ENCODE results near the gene SYNDIG1.

Gene SYNDIG1

GRCh38 chr20:24448170-24448569 lies 21.3 kb upstream of the SYNDIG1 start:
- no peak for DNase-seq (ENCODE audit: low spot score)

DNA sequence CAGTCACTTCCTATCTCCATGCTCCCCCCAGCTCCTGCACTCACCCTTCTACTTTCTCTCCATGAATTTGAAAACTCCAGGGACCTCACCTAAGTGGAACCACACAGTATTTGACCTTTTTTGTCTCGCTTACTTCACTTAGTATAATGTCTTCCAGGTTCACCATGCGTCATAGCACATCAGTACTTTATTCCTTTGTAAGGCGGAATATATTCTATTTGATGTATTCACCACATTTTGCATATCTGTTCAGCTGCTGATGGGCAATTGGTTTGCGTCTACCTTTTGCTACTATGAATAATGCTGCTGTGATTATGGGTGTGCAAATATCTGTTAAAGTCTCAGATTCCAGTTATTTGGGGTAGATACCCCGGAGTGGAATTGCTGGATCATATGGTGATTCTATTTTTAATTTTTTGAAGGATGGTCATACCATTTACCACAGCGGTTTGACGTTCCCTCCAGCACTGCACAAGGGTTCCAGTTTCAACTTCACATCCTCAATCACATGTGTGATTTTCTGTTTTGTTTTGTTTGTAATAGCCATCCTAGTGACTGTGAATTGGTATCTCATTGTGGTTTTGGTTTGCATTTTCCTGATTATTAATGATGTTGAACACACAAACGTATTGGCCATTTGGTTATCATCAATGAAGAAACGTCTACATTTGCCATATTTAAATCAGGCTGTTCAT lies 20.3 kb upstream of the SYNDIG1 start:
- no peak for DNase-seq (ENCODE audit: low spot score)

DNA sequence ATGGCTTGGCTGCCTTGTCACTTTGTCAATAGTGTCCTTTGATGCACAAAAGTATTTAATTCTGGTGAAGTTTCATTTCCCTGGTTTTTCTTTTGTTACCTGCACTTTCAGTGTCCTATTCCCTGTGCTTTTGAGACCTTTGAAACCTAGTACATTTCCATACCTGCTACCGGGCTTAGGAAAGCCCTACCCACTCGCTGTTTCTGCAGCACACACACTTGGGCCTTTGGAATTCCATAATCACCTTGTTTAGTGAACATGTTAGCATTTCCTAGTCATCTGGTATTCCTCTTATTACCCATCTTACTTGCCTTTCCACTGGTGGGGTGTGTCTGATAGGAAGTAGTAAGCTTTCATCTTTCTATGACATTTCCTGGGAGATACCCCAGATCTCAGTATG lies 19.3 kb upstream of the SYNDIG1 start:
- DNase-seq (ENCODE audit: low spot score), result no peak

GRCh38 chr20:24450624-24451376 lies 18.6 kb upstream of the SYNDIG1 start:
- DNase-seq (ENCODE audit: low spot score), result no peak

DNA sequence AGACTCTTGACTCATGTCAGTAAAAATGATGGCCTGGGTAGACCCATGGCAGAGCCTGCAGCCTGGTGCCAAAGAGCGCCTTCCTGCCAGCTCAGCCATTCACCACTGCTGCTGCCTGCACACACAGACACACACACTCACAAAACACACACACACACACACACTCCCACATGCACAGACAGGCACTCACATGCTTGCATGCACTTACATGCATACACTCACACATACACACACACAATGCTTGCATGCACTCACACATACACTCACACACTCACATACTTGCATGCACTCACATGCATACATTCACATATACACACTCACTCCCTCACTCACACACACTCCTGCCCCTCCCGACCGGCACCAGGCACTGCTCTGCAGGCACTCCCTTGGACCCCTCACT lies 18.0 kb upstream of the SYNDIG1 start:
- DNase-seq (ENCODE audit: low spot score), result no peak

- no peak for DNase-seq (ENCODE audit: low spot score)
These were observed 17.4 kb upstream of the SYNDIG1 start for GRCh38 chr20:24452016-24452415.

DNA sequence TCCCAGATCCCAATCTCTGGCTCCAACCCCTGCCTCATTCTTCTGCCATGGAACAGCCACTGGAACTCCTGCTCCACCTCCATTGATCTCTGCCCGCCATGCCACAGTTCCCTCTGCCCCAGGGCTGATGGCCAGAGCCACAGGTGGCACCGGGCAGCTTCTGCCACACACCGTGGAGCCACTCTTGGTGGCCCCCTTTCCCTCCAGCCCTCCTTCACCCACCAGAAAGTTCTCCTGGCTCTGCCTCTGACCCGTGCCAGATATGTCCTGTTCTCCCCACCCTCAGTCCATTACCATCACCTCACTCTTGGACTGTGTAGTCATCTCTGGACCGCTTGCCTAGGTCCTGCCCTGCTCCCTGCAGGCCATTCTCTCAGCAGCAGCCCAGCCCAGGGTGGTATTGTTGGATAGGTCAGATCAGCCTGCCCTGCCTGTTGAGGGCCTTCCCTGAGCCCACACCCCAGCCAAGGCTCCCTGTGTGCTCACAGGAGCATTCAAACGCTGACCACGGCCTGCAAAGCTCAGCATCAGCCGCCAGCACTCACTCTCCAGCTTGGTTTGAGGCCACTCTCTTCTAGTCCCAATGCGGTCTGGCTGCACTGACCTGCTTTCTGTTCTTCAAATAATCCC lies 16.8 kb upstream of the SYNDIG1 start:
- DNase-seq (ENCODE audit: low spot score), result no peak

GRCh38 chr20:24453869-24454268 lies 15.6 kb upstream of the SYNDIG1 start:
- no peak for DNase-seq (ENCODE audit: low spot score)

DNA sequence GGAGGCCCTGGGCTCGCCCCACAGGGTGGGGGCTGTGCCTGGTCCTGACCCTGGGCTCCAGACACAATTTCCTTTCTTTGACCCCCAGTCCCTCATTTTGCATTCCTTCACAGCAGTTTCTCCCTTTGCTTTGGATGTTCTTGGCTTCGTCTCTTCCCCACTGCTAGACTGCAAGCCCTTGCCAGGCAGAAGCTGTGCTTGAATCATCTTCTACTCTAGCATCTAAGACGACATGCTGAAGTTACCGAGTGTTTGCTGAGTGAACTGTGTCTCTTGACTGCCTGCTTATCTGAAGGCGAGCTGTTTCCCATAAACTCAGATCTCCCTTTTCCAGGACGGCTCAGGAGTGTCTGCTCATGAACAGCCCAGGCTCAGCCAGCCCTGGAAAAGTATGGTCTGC lies 14.3 kb upstream of the SYNDIG1 start:
- DNase-seq (ENCODE audit: low spot score), result no peak

DNA sequence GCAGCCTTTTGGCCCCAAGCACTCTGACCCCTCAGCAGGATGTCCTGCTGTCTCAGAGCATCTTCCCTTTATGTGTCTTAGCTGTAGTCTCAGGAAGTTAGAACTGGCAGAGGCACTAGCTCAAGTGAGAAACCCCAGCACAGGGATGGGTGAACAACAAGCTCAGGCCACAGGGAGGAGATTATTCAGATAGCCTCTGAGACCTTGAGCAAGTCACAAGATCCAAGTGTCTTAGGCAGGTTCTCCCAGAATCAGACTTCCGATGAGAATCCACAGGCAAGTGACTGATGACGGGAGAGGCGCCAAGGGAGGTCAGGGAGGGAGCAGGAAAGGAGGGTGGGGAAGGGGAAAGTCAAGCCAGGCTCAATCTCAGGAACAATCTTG lies 13.0 kb upstream of the SYNDIG1 start:
- DNase-seq (ENCODE audit: low spot score), result no peak

- DNase-seq (ENCODE audit: low spot score), result no peak
These were observed 11.0 kb upstream of the SYNDIG1 start for GRCh38 chr20:24458436-24458835.

DNA sequence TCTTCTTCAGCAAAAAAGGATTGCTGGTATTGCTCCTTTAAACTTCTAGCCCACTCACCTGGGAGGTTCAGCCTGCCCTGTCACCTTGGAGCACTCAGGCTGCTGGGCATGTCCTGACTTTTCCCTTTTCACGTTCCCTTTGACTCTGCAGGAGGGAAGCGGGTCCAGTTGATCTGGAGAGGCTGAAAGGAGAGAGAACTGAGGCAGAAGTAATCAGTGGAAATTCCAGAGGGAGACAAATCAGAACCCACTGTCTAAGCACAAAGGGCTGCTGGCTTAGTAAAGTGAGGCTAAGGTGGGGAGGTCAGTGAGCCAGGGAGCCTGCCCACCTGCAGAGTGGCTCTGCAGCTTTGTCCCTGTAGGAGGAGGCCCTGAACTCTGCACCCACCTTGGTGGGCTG lies 9.7 kb upstream of the SYNDIG1 start:
- no peak for DNase-seq (ENCODE audit: low spot score)

GRCh38 chr20:24460712-24461111 lies 8.7 kb upstream of the SYNDIG1 start:
- DNase-seq (ENCODE audit: low spot score), result no peak

DNA sequence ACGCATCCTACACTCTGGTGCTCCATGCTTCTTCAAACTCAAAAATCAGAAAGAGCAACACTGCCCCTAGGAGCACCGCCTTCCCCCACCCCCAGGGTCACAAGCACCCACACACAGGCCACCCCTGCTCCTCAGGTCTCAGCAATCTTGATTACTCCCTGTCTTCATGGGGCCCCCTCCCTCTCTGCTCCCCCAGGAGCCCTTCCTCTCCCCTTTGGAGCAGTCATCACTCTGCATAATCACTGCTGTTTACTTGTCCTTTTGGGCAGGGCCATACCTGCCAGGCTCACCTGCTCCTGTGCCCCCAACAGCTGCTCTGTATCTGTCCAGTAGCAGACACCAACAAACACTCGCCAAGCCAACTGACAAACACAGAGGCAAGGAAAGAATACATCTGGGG lies 7.6 kb upstream of the SYNDIG1 start:
- DNase-seq (ENCODE audit: low spot score), result no peak

DNA sequence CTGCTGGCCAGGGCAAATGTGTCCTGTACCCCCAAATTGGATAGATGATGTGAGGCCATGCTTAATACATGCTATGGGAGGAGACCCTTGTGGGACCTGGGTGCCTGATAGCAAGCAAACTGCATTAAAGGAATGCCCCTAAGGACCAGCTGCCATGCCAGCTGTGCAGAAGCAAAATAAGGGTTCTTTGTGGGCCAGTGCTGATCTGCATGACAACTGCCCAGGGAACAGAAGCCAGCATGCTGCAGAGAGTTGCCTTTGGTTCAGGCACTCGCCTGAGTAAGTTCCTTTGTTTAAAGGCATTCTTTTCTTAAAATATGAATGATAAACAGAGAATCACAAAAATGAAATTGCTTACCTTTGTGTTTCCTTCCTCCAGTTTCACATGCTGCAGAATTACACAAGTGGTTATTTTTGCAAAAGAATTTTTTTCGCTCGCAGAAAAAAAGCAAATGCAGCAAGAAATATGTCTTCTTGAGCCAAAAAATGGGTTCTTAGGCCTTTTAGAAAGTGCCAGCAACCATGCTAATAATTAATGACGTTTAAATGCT lies 6.9 kb upstream of the SYNDIG1 start:
- DNase-seq (ENCODE audit: low spot score), result no peak

DNA sequence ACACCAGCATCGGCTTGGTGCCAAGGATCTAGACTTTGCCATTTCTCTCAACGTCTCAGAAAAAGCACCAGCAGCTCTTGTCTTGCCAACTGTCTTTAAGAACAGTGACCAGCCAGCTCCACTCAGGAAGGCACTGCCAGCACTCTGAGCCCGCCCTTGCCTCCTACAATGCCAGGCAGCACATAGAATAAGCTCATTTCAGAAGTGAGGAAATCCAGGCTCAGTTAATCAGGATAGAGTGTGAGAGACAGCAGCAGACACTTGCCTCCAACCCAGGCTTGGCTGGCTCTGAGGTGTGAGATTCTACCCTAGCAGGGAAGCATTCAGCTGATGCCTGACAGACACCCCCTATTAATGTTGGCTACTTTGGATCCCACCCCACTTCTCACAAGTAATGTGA lies 4.3 kb upstream of the SYNDIG1 start:
- DNase-seq (ENCODE audit: low spot score), result no peak

- no peak for DNase-seq (ENCODE audit: low spot score)
These were observed 3.7 kb upstream of the SYNDIG1 start for GRCh38 chr20:24465730-24466129.

- no peak for DNase-seq (ENCODE audit: low spot score)
These were observed 871 bp upstream of the SYNDIG1 start for GRCh38 chr20:24468401-24469115.

GRCh38 chr20:24469894-24470745 lies 691 bp downstream of the SYNDIG1 start:
- DNase-seq (ENCODE audit: low spot score), result no peak

DNA sequence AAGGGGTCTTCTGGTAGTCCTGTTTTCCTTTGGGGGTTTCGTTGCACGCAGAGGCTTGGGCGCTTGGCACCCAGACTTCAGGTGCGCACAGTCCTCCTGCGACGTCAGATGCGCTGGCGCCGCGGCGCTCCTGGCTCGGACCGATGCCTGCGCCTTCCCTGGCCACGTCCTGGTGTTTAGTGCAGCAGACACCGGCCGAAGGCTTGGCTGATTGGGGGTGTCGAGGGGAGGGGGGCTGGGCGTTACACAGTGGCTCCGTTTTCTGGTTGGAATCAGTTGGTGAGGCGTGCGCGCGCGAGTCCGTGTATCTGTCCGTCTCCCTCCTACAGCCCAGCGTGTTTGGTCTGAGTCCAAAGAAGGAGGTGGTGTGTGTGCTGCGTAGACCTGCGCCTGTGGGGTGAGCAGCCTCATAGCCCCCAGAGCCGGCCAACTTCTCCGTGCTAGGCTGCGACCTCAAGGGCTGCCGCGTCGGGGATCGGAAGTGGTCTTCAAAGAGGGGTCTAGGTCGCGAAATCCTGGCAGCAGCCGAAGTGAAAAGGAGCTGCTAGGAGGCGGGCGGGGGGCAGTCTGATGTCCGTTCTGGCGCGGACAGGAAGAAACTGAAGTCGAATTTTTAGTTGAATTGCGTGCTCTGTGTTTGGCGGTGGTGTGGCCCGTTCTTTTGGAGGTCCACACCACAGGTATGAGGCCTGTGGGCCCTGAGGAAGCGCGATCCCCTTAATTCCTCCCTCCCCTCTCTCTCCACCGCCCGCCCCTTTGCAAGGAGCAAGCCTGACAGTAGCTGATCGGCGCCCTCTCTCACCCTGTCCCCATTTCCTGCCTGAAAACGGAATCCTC lies 1.5 kb downstream of the SYNDIG1 start:
- DNase-seq (ENCODE audit: low spot score), result no peak

DNA sequence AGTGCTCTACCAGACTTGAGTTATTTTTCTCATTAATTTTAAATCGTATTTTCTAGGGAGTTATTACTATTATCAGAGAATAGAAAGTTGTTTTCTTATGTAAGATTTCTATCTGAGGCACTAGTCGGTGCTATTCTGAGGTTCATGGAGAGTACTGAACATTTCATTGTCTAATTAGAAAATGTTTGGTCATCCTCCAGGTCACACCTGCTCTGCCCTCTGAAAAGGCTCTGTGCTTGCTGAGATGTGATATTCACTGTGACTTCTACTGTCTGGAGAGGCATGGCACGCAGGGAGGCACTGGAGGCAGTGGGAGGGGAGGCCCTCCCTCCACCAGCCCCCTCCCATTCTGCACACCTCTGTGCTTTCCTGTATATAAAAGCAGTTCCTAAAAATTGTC lies 3.0 kb downstream of the SYNDIG1 start:
- DNase-seq (ENCODE audit: low spot score), result no peak

Data from COLO829 (cell line).